AG08396 (cell line): ENCODE data around the gene SCARB1.
A peak's percentile ranks its signal among the peaks of the same experiment; 100 is the strongest.

Experiments used
- DNase-seq: peaks from one replicate; pipeline ENCODE4 v3.0.0; 2012; ENCODE audit warnings: low spot score, mixed read lengths

SCARB1 gene

GRCh38 chr12:124760560-124760959, 103.1 kb downstream of the SCARB1 start:
- DNase-seq: no peak

- DNase-seq: no peak
Measured at GRCh38 chr12:124759841-124760503, 103.7 kb downstream of the SCARB1 start.

- DNase-seq: no peak
Measured at GRCh38 chr12:124758266-124759220, 105.1 kb downstream of the SCARB1 start.

GRCh38 chr12:124757329-124757728, 106.3 kb downstream of the SCARB1 start:
- DNase-seq: no peak

GRCh38 chr12:124756760-124757159, 106.9 kb downstream of the SCARB1 start:
- no peak for DNase-seq

- no peak for DNase-seq
Measured at GRCh38 chr12:124756166-124756565, 107.5 kb downstream of the SCARB1 start.

GRCh38 chr12:124755801-124756148, 107.9 kb downstream of the SCARB1 start:
- DNase-seq: no peak

- peak; percentile 79 for DNase-seq
Measured at GRCh38 chr12:124754949-124755800, 108.5 kb downstream of the SCARB1 start.

GRCh38 chr12:124754491-124754890, 109.2 kb downstream of the SCARB1 start:
- DNase-seq: no peak

GRCh38 chr12:124753993-124754392, 109.7 kb downstream of the SCARB1 start:
- no peak for DNase-seq

- DNase-seq: no peak
Measured at GRCh38 chr12:124753228-124753591, 110.5 kb downstream of the SCARB1 start.

- DNase-seq: peak; percentile 62
Measured at GRCh38 chr12:124752437-124753227, 111.0 kb downstream of the SCARB1 start.

- no peak for DNase-seq
Measured at GRCh38 chr12:124751654-124752355, 111.9 kb downstream of the SCARB1 start.

GRCh38 chr12:124750787-124751471, 112.7 kb downstream of the SCARB1 start:
- DNase-seq: no peak

GRCh38 chr12:124750149-124750656, 113.5 kb downstream of the SCARB1 start:
- DNase-seq: no peak

- DNase-seq: no peak
Measured at GRCh38 chr12:124749725-124750124, 113.9 kb downstream of the SCARB1 start.

- peak; percentile 78 for DNase-seq
Measured at GRCh38 chr12:124747426-124748161, 116.1 kb downstream of the SCARB1 start.

- no peak for DNase-seq
Measured at GRCh38 chr12:124746649-124747425, 116.8 kb downstream of the SCARB1 start.
